GM12875 (cell line): ENCODE results near the gene IL10RA.

Experiments
- H3K4me3 ChIP-seq: one replicate; pipeline ENCODE4 v1.5.1; 2011; ENCODE audit warnings: low read depth, low read length, control low read depth
- CTCF ChIP-seq: IDR thresholded peaks from 2 replicates; pipeline ENCODE4 v1.5.1; 2011; ENCODE audit warnings: low read depth, mild to moderate bottlenecking, control low read depth, inconsistent platforms, low read length, moderate library complexity, borderline replicate concordance; ENCODE audit not compliant: insufficient read depth

Gene IL10RA

GRCh38 chr11:117995472-117995871, 9.3 kb downstream of the IL10RA start:
- TF ChIP-seq CTCF = no peak
- H3K4me3 ChIP-seq = no peak overlapping the region

GRCh38 chr11:117996058-117996457, 9.9 kb downstream of the IL10RA start:
- no peak for TF ChIP-seq CTCF
- H3K4me3 ChIP-seq = no peak overlapping the region

GRCh38 chr11:117997406-117997805, 11.2 kb downstream of the IL10RA start:
- H3K4me3 ChIP-seq = no peak overlapping the region
- TF ChIP-seq CTCF = no peak

GRCh38 chr11:117997823-117998579, 11.8 kb downstream of the IL10RA start:
- TF ChIP-seq CTCF = no peak
- H3K4me3 ChIP-seq = no peak overlapping the region

GRCh38 chr11:117998664-117999353, 12.6 kb downstream of the IL10RA start:
- no peak overlapping the region for H3K4me3 ChIP-seq
- TF ChIP-seq CTCF = no peak

GRCh38 chr11:117999354-117999993, 13.3 kb downstream of the IL10RA start:
- TF ChIP-seq CTCF = no peak
- no peak overlapping the region for H3K4me3 ChIP-seq
